Cardiac septum (tissue), 1 donor: ENCODE data around the gene IQGAP2. TPM values are rescaled to one million over a fixed set of nuclear protein-coding genes. Genes with fewer than 3 reads are reported as not detected.

Experiments used
- DNase-seq: peaks from one replicate; pipeline ENCODE4 v3.0.0-alpha.2; 2020; ENCODE audit warnings: low spot score
- intact Hi-C: fragments of 100-400 bp; cut with DNase I; formaldehyde crosslinking; loops from one replicate; pipeline ENCODE4 v1.14.0; 2022
- total RNA-seq: library from RNA; stranded (reverse); fragmentation: NEBNext Ultra II Directional; extraction: Animal tissue kit (Norgen Biotek cat#: 25700); gene quantifications from one replicate; pipeline ENCODE4 v1.2.1, GENCODE V29; 2021
- donor health status: DM: no; HTN: no; CAD: no.

IQGAP2 gene
- total RNA-seq, 1 donor from 2014 or later = 7.9 TPM

DNA sequence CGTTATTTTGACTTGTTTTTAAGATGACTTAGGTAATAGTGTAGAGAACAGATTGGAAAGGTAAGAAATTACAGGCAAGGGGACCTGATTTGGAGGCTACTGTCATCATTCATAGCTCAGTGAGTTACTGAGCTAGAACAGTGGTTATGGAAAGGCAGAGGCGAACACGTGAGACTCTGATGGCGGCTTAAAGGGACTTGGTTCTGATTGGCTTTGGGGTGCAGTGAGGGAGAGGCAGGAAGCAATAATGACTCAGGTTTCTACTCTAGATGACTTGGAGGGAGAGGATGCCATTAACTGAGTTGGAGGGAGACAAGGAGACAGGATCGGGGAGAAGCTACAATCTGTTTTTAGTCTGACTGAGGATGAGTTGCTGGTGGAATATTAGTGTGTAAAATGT, 217.1 kb downstream of the IQGAP2 start:
- DNase-seq = no peak
- intact Hi-C loops = no loop called here

DNA sequence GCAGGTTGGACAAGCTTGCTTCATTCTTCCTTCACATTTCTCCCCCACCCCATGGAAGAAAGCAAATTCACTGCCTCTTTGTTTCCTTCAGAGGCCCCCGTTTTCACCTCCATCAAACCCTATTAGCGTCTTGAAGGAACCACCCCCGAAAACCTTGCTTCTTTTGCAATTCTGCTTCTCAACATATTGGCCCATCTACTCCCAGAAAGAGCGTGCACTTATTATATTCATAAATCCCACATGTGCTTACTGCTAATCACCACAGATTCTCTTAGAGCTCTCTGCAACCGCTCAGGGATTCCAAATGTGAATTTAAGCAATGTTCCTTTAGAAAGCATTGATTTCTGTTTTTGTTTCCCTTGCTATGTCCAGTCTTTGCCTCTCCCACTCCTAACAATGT, 219.0 kb downstream of the IQGAP2 start:
- intact Hi-C loops = no loop called here

DNA sequence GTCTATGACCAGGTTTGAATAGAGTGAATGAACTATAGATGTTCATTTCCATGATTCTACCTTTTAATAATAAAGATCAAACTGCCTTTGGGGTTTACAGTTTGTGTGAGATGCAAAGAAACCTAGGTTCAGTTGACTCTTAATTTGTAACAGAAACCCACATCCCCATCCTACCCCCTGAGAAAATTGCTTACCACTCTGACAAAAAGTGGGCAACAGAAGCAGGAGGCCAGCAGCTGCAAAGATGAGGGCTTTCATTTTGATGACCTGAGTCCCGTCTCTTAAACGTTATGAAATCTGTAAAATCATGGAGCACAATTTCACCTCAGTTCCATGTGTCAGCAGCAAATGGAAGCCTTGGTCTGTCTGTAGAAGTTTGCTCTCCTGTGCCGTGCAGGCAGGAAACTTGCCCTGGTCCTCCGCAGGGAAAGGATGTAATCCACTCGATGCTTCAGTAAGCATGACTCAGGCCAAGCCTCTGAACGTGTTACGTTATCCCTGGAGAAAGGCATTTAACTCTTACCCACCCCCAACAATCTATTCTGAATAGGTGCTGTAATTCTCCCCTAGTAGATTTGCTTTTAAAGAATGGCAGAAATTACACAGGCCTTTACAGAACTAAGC, 220.0 kb downstream of the IQGAP2 start, which contains the start of gene F2RL2:
F2RL2 (minus strand) TSS at position 431 of the 624 bp plus-strand sequence; CDS start at position 258, 173 bp downstream.
- intact Hi-C loops = no loop called here
- DNase-seq = no peak

More for the DNA sequence above, 219.0 kb downstream of the IQGAP2 start:
- no peak for DNase-seq

DNA sequence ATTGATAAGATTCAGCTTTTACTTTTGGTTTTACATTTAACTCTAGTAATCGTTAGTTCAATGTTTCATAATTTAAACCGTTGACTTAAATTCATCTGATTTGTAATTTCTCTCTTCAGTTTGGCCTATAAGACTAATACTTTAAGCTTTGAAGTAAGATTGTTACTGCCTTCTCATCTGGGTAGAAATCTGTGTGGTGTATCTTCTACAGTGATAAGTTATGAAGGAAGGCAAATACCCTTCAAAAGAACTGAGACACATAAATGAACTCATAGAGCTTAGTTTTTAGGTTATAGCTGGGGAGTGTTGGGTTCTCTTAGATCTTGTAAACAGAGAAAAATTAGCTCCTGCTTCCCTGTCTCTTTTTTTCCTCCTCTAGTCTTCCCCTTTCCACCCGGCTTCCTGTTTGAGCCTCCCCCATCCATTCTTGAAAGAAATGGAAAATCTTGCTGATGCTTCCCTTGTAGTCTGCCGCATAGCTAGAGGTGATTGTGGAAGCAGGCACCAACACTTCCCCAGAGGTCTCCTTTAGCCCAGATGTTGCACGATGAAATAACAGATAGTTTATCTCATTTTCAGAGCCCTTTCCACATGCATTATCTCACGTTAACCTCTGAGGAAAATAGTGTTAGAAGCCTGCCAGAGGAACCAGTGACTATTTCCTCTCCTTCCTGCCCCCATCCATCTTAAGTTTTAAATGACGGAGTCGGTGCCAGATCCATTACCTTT, 222.2 kb downstream of the IQGAP2 start:
- intact Hi-C loops = no loop called here
- no peak for DNase-seq

DNA sequence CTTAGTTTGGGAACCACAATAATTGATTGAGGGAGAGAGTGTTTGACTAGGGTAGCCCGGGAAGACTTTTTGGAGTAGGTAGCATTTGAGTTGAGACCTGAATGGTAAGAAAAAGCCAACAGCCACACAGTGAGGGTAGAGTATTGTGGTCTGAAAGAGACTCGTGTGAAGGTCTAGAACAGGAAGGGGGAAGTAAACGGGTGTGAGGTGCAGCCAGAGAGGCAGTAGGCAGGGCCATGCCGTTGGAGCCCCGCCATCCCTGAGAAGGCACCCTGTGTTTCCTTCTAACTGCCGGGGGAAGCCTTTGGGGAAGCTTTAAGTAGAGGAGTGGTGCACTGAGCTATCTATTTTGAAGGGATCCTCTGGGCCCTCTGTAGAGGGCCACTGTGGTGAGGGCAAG, 223.7 kb downstream of the IQGAP2 start:
- intact Hi-C loops = no loop called here
- DNase-seq = no peak

DNA sequence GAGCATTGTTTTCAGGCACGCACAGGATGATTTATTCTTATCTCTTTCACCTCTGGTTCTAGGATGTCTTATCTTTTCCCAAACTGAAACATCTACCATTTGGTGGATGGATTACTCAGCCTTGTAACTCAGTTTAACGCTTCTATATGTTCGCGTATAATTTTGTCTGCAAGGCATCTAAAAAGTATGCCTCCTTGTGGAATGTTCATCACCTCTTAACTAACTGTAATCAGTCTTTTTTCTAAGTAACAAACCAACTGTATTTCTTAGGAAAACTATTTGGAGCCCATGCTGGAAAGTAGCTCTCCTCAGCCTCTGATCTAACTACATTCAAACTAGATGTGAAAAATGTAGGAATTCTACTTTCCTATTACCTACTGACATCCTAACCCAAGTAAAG, 231.6 kb downstream of the IQGAP2 start:
- intact Hi-C loops = no loop called here
- no peak for DNase-seq

DNA sequence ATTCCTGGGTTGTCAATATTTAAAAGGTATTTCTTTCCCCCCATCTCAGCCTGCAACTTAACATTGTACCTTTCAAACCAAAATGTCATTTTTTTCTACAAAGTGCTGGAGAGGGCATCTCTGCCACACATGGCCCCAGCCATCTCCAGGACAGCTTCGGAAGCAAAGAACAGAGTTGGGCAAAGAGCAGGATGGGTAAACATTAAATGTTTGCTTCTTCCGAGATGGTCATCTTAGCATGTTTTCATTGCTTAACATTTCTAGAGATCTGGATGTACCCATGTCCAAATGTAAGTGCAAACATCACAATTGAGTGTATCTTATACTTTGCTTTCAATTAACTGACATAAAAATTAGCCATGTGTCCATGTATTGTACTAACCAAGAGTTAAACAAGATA, 234.4 kb downstream of the IQGAP2 start:
- intact Hi-C loops = no loop called here
- no peak for DNase-seq

DNA sequence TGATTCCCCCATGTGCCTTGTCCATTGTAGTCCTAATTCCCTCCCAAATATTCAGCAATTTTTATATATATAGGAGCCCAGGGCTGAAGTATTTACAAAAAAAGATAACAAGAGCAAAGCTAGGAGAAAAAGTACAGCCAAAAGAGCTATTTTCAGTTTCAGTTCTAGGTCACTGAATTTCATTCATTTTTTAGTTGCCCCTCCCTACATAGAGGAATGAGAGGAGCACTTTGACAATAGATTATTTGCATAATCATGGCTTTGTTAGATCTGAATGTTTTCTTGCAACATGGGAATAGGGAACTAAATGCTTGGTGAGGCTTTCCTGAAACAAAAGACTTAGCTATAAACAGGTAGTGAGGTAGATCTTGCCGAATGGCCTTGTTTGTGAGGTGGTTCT, 235.4 kb downstream of the IQGAP2 start:
- DNase-seq = no peak
- intact Hi-C loops = no loop called here

DNA sequence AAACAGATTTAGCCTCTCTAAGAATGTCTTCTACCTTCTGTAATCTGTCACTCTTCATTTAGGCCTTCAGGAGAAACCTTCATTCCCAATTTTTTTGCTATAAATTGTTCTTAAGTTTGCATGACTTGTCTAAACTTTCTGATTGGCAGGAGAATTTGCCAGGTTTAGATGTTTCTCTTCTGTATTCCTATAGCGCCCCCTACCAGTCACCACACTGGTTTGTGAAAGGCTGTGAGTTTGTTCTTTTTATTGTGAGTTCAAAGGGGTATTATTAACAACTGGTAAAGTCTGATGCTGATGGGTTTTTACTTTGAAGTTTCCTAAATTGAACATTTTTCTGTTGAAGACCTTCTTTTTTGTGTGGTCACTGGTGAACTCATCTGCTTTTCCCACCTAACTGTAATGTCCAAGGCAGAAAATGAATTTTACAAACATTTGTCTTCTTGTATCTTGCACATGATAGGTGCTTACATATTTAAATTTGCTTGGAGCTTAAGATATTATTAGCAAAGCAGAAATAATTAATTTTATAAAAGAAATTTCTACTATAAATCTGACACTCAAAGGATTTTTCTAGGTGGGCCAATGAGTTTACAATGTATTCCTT, 238.5 kb downstream of the IQGAP2 start:
- intact Hi-C loops = loop anchor here (2.0 kb wide), 1 partner anchor 39 kb away; no protein-coding TSS in a partner anchor

DNA sequence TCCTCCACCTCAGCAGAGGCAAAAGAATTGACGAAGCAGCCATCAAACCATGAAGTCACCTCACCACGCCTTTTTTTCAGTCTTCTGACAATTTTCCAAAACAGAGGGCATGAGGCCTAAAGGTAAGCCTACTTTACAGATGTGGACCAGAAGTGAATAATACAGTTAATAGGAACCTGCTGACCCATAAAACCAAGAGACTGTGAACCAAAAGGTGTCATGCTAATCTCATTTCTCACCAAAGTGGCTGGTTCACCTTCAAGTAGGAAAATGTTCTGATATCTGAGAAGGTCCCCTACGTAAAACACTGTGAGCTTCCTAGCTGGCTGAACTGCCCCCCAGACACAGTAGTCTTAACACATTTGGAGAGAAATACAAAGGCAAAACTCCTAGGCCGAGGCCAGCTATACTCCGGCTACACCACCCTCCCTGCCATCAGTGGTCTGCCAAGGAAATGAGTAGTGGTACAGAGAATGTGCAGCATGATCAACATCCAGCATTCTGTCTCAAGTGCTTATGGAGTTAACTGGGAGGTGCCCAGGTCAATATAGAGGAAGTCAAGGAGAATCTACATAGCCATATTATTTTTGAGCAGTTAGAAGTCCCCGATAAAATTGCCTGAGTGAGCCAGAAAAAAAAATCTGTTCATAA, 239.4 kb downstream of the IQGAP2 start:
- DNase-seq = no peak
- intact Hi-C loops = no loop called here

More for the DNA sequence above, 238.5 kb downstream of the IQGAP2 start:
- DNase-seq = no peak

DNA sequence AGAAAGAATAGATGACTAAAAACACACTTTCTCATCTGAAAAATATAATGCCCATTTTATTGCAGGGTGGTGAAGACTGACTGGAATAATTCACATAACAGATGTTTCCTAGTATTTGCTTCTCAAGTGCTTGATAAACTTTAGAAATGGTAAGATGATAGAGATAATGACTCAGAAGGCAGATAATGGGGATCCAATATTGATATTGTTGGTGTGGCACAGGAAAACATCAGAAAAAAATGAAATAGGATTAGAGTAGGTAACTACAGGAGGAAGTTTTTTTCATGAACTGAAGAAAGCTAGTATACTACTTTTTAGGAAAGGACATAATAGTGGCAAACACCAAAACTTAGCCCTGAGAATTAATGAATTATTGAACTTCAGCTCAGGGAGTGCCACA, 240.3 kb downstream of the IQGAP2 start:
- intact Hi-C loops = no loop called here

DNA sequence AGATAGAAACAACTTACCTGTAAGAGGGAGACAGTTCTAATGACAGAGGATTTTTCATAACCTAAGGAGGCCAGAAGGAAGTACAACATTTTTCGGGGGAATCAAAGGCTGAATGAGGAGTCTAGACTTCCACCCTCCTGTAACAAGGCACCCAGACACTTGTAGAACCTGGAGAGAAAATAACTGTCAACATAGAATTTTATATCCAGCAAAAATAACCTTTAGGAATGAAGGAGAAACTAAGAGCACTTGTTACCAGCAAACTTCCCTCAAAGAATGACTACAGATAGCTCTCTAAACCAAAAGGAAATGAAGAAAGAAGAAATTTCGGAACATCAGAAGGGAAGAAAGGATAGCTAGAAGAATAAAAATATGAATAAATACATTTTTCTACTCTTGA, 246.1 kb downstream of the IQGAP2 start:
- intact Hi-C loops = no loop called here
- DNase-seq = no peak

More for the DNA sequence above, 240.3 kb downstream of the IQGAP2 start:
- no peak for DNase-seq

DNA sequence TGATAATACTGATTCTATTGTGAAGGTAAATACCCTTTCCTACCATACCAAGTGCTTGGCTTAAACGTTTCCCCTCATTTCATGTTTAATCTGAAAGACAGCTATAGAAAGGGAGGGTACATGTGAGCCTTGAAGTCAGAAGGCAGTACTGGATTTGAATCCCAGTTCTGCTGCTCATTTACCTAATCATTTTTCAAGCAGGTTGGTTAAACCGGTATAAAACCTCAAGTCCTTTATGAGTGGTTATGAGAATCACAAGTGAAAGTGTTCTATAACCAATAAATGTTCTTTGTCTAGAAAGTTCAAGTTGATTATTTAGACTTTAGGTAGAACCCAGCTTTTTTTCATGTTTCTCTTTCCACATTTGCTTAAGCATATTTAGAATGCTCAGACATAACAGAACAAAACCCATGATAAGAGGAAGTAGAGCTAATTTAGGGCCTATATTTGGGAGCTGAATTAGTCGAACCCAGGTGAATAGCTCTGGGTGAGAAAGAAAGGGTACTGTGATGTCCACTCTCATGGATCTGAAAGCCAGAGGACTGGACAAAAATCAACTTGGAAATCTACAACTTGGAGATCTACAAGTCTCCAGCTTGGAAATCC, 249.8 kb downstream of the IQGAP2 start:
- DNase-seq = no peak
- intact Hi-C loops = no loop called here

DNA sequence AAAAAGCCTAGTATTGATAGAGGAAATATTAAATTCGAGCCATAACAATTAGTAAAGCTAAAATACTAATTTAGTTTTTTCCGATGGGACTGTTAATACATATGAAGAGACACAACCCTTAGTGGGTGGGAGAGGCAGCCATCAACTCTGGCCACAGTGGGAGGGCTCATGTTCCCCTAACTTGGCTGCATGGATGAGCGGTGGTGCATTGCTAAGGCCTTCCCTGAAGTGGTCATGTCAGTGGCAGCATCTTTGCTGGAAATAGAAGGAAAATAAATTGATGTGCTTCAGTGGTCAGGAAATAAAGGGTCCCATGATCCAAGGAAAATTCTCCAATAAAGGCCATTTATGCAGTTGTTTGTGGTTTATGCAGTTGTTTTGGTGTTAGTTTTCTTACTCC, 254.0 kb downstream of the IQGAP2 start:
- intact Hi-C loops = no loop called here
- DNase-seq = no peak

DNA sequence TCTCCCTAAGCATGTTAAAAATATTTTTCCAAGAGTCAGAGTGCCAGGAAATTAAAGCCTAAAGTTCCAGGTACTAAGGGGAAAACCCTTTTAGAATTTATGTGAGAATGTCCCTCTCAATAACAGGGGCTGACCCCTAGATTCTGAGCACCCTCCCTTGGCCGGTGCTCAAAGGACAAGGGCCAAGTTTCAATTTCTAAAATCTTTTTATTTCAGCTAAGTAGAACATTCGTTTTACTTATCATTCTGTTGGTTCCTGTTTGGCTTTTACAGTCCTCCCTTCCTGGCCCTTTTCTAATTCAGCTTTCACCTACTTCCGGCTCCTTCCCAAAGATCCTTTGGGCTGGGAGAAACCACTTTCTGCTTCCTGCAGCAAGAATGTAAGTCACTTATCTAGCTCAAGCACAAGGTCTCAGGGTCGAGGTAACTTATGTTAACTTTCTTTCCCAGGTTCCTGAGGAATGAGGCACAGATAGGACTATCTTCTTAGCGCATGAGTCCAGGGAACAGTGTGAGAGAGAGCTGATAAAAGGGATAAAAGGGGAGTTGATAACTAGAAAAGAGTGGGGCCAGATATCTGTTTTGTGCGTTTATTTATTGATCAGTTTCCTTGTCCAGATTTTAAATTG, 254.7 kb downstream of the IQGAP2 start:
- DNase-seq = no peak
- intact Hi-C loops = no loop called here

DNA sequence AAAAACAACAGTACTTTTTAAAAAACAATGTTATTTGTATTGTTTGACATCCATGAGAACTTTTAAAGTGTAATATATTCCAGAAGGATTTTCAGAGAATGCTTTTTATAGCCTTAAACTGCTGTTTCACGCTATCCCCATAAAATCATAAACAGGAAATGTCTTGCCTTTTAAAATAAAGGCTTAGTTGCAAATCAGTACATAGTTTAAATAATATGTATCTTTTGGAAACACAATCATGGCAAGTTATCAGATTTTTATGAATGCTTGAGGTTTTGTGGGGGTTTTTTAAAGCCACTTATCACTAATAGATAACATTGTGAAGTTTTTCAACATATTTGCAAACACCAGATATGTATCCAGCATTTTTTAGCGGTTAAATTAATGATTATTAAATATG, 257.3 kb downstream of the IQGAP2 start:
- no peak for DNase-seq
- intact Hi-C loops = no loop called here

DNA sequence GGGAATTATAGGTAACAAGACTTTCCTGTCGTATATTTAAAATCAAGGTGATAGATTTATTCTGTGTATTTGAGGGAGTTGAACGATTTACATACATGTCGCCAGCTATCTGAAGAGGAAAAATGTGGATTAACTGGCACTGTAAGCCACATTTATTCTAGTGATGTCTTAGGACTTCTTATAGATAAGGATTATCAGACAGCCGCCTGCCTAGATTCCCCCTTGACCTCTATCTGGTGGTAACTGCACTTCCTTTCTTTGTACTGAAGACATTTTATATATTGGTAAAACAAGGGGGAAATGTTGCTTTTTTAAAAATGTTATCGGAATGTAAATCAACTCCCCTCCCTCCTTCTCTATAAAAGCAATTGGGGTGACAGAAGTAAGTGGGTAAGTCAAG, 259.4 kb downstream of the IQGAP2 start:
- intact Hi-C loops = no loop called here
- no peak for DNase-seq

DNA sequence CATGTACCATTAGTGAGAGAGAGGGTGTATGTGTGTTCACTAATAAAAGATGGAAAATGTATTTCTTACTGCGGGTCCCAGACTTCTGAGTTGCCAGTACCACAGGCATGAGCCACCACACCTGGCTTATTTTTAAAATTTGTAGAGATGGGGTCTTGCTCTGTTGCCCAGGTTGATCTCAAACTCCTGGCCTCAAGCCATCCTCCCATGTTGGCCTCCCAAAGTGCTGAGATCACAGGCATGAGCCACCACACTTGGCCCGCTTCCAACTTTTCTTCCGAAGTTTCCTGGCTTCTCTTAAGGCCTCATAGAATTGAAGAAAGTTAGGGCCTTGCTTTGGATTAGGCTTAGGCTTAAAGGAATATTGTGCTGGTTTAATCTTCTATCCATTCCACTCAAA, 260.5 kb downstream of the IQGAP2 start:
- intact Hi-C loops = no loop called here
- DNase-seq = no peak

DNA sequence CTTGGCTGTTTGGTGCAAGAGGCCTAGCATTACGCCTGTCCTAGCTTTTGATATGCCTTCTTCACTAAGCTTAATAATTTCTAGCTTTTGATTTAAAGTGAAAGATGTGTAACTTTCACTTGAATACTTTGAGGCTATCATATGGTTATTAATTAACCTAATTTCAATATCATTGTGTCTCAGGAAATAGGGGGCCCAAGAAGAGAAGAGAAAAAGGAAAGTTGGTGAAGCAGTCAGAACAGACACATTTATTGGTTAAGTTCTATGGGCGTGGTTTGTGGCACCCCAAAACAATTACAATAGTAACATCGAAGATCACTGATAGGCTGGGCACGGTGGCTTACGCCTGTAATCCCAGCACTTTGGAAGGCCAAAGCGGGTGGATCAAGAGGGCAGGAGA, 261.0 kb downstream of the IQGAP2 start:
- no peak for DNase-seq
- intact Hi-C loops = no loop called here

DNA sequence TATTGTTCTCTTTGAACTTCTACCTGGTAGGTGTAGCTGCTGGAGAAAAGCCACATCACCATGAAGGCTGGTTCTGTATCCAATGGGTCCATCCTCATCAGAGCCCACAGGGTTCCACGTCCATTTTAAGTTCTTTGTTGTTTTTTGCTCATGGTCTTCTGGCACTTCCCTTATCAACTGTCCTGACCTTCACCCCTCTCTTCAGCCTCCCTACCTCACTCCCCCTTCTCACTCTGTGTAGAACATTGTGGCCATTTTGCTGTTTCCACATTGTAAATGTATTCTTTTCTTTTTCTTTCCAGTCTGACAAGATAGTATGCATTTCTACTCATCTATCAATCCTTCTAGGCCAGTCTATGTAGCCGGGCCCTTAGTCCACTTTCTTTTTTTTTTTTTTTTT, 264.4 kb downstream of the IQGAP2 start:
- intact Hi-C loops = no loop called here
- no peak for DNase-seq
